ENCODE results near the gene USP15.
"Not testable (repeated sequence)": the region's sequence is repeated elsewhere in the genome, so short reads cannot be mapped to it uniquely, and the experiment has no call there.

Gene USP15

GRCh38 chr12:62345667-62346066, 85.5 kb downstream of the USP15 start:
- ATAC-seq (no peak), DNase-seq (no peak)
- H3K9me3 Mint-ChIP-seq = peaks cover 8 to 30% of the 10 kb centered on the region in 2 donors
- H3K4me3 Mint-ChIP-seq = no peak overlapping the region
- peak overlapping the region in 1 of 2 donors; percentile 69 for H3K27ac Mint-ChIP-seq
- peaks cover 36% of the 10 kb centered on the region for H3K4me1 Mint-ChIP-seq
- no peaks in the 10 kb centered on the region for H3K27me3 Mint-ChIP-seq

- no peak for DNase-seq
- Mint-ChIP-seq H3K27ac (peak overlapping the region in 1 of 2 donors; percentile 75), H3K4me3 (no peak overlapping the region), H3K27me3 (no peaks in the 10 kb centered on the region), H3K9me3 (peaks cover 7 to 23% of the 10 kb centered on the region in 2 donors), H3K4me1 (peaks cover 30% of the 10 kb centered on the region)
- ATAC-seq = no peak
Observed at GRCh38 chr12:62346817-62347216, 86.6 kb downstream of the USP15 start.

- H3K27ac Mint-ChIP-seq = no peak overlapping the region
- DNase-seq (no peak), ATAC-seq (no peak)
- no peak overlapping the region for H3K4me3 Mint-ChIP-seq
- H3K9me3 Mint-ChIP-seq = peaks cover 7 to 23% of the 10 kb centered on the region in 2 donors
- no peaks in the 10 kb centered on the region for H3K27me3 Mint-ChIP-seq
- H3K4me1 Mint-ChIP-seq = peaks cover 30% of the 10 kb centered on the region
Observed at GRCh38 chr12:62347922-62348650, 87.9 kb downstream of the USP15 start.

DNA sequence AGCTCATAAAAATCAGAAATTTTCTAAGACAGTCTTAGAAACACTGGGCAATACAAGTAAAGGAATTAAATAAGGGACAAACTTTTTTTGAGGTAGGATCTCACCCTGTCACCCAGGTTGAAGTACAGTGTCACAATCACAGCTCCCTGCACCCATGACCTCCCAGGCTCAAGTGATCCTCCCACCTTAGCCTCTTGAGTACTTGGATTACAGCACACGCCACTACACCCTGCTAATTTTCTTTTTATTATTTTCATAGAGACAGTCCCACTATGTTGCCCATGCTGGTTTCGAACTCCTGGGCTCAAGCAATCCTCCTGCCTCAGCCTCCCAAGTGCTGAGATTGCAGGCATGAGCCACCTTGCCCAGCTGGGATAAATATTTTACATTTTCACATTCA, 90.3 kb downstream of the USP15 start:
- DNase-seq (no peak), ATAC-seq (no peak)
- H3K4me3 Mint-ChIP-seq = no peak overlapping the region
- no peak overlapping the region for H3K27ac Mint-ChIP-seq
- H3K9me3 Mint-ChIP-seq = peaks cover 0 to 2% of the 10 kb centered on the region in 2 donors
- peaks cover 13% of the 10 kb centered on the region for H3K4me1 Mint-ChIP-seq
- no peaks in the 10 kb centered on the region for H3K27me3 Mint-ChIP-seq

DNA sequence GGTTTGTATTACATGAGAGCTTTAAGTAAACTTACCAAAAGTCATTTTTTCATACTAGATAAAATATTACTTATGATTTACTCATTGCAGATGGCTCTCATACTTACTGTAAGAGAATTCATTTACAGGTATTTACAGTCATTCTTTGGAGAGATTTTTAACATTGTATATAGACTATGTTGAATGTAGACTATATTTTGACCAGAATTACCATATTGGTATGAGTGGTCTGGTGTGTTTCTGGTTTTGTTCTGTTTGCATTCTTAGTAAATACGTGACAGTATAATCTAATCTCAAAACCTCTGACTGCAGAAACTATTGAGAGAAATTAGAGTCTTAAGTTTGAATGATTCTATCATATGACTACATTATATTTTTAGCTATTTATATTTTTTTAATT, 91.1 kb downstream of the USP15 start:
- no peak for ATAC-seq
- no peaks in the 10 kb centered on the region for H3K27me3 Mint-ChIP-seq
- H3K27ac Mint-ChIP-seq = no peak overlapping the region
- H3K9me3 Mint-ChIP-seq = no peaks in the 10 kb centered on the region
- peaks cover 7% of the 10 kb centered on the region for H3K4me1 Mint-ChIP-seq
- H3K4me3 Mint-ChIP-seq = no peak overlapping the region
- no peak for DNase-seq

DNA sequence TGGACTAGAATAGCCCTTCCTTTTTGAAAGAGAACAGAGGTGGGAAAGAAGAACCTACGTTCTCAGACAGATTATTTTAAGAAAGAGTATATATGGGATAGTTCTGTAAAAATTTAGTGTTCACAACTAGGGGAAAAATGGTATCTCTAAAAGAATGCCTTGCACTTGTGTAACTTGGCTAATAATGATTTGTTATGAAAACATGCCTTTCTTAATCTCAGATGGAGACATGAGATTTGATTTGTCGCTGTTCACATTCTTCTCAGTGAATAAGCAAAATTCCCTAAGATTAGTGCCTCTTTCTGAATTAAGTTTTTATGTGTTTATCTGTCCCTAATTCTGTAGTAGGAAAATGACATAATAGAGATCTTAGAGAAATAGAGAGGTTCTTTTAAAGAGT, 100.8 kb downstream of the USP15 start:
- no peak for ATAC-seq
- Mint-ChIP-seq H3K27me3 (no peaks in the 10 kb centered on the region), H3K4me3 (no peak overlapping the region), H3K4me1 (peaks cover 5% of the 10 kb centered on the region), H3K27ac (no peak overlapping the region), H3K9me3 (peaks cover 0 to 11% of the 10 kb centered on the region in 2 donors)
- DNase-seq = no peak

GRCh38 chr12:62363506-62363905, 103.3 kb downstream of the USP15 start:
- peaks cover 23% of the 10 kb centered on the region for H3K4me1 Mint-ChIP-seq
- peaks cover 8 to 11% of the 10 kb centered on the region in 2 donors for H3K9me3 Mint-ChIP-seq
- no peak for ATAC-seq

DNA sequence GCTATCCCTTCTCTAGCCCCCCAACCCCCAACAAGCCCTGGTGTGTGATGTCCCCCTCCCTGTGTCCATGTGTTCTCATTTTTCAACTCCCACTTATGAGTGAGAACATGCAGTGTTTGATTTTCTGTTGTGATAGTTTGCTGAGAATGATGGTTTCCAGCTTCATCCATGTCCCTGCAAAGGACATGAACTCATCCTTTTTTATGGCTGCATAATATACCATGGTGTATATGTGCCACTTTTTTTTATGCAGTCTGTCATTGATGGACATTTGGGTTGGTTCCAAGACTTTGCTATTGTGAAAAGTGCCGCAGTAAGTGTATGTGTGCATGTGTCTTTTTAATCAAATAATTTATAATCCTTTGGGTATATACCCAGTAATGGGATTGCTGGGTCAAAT, 104.5 kb downstream of the USP15 start:
- not testable (repeated sequence) for ATAC-seq, H3K27me3 Mint-ChIP-seq, DNase-seq, H3K4me3 Mint-ChIP-seq, H3K27ac Mint-ChIP-seq
- Mint-ChIP-seq H3K4me1 (peaks cover 26% of the 10 kb centered on the region), H3K9me3 (peaks cover 8 to 11% of the 10 kb centered on the region in 2 donors)

More at GRCh38 chr12:62363506-62363905, 103.3 kb downstream of the USP15 start:
- DNase-seq = no peak
- H3K27me3 Mint-ChIP-seq = no peaks in the 10 kb centered on the region
- no peak overlapping the region for H3K4me3 Mint-ChIP-seq
- no peak overlapping the region for H3K27ac Mint-ChIP-seq

DNA sequence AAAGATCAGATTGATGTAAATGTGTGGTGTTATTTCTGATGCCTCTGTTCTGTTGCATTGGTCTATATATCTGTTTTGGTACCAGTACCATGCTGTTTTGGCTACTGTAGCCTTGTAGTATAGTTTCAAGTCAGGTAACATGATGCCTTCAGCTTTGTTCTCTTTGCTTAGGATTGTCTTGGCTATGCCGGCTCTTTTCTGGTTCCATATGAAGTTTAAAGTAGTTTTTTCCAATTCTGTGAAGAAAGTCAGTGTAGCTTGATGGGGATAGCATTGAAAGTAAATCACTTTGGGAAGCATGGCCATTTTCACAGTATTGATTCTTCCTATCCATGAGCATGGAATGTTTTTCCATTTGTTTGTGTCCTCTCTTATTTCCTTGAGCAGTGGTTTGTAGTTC, 105.6 kb downstream of the USP15 start:
- not testable (repeated sequence) for H3K27ac Mint-ChIP-seq

GRCh38 chr12:62368430-62369223, 108.4 kb downstream of the USP15 start:
- not testable (repeated sequence) for DNase-seq, H3K4me3 Mint-ChIP-seq, H3K27ac Mint-ChIP-seq, ATAC-seq, H3K27me3 Mint-ChIP-seq, H3K9me3 Mint-ChIP-seq
- peaks cover 37% of the 10 kb centered on the region for H3K4me1 Mint-ChIP-seq

More for the DNA sequence above, 105.6 kb downstream of the USP15 start:
- not testable (repeated sequence) for H3K4me3 Mint-ChIP-seq, DNase-seq, ATAC-seq, H3K27me3 Mint-ChIP-seq
- H3K9me3 Mint-ChIP-seq = peaks cover 8 to 11% of the 10 kb centered on the region in 2 donors
- peaks cover 30% of the 10 kb centered on the region for H3K4me1 Mint-ChIP-seq

DNA sequence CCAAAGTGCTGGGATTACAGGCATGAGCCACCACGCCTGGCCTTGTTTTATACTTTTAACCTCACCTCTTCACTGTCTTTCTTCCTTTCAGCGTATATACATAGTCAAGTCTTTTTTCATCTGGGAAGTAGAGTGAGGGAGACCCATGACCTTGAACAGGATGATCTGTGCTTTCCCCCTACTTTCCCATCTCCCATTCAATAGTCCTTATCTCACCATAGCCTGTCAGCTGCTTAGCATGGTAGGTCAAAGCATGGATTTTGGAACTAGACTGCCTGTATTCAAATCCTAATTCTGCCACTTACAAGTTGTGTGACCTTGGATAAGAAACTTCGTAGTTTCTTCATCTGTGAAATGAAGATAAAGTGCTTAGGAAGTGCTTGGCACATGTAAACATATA, 110.0 kb downstream of the USP15 start:
- Mint-ChIP-seq H3K27me3 (no peaks in the 10 kb centered on the region), H3K4me1 (peaks cover 39% of the 10 kb centered on the region), H3K27ac (no peak overlapping the region), H3K4me3 (no peak overlapping the region), H3K9me3 (peaks cover 0 to 8% of the 10 kb centered on the region in 2 donors)
- no peak for ATAC-seq
- no peak for DNase-seq

DNA sequence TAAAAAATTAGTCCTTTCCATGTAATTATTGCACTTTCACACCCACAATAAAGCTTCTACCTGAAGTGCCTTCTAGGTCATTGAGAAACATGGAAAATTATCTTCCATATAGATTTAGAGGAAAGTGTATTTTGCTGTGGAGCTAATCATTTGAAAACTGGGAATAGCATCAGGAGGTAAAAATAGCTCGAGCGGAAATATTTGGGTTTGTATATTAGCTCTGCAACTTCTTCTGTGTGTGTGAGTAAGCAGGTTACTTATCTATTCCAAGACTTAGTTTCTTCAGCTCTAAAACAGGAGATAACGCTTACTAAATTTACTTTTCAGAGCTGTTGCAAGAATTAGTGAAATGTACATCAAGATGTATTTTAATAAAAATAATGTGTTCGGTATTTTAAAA, 111.5 kb downstream of the USP15 start:
- Mint-ChIP-seq H3K27me3 (no peaks in the 10 kb centered on the region), H3K4me3 (no peak overlapping the region), H3K4me1 (peaks cover 34% of the 10 kb centered on the region), H3K9me3 (peaks cover 0 to 8% of the 10 kb centered on the region in 2 donors), H3K27ac (no peak overlapping the region)
- DNase-seq = no peak
- ATAC-seq = no peak

- DNase-seq = no peak
- Mint-ChIP-seq H3K27ac (no peak overlapping the region), H3K27me3 (no peaks in the 10 kb centered on the region), H3K9me3 (peaks cover 0 to 8% of the 10 kb centered on the region in 2 donors), H3K4me3 (no peak overlapping the region), H3K4me1 (peaks cover 34% of the 10 kb centered on the region)
- ATAC-seq = no peak
Observed at GRCh38 chr12:62372134-62372533, 111.9 kb downstream of the USP15 start.

DNA sequence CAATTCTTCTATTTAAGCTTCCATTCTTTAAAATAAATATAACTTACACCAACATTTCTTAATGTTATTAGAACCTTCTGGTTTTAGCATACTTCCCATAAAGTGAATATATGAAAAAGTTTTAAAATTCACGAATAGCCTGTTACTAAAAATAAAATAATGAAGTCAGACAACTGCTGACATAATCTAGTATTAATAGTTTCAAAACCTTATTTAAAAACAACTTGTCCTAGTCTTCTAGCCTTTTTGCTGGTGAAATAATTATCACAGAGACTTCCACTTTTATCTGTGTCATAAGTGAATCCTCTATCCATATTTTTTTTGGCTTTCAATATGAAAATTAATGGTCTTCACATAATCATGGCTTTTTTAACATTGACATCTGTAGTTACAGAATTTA, 112.6 kb downstream of the USP15 start:
- H3K4me3 Mint-ChIP-seq = no peak overlapping the region
- peaks cover 29% of the 10 kb centered on the region for H3K4me1 Mint-ChIP-seq
- ATAC-seq = no peak
- peaks cover 0 to 2% of the 10 kb centered on the region in 2 donors for H3K9me3 Mint-ChIP-seq
- no peak for DNase-seq
- H3K27me3 Mint-ChIP-seq = no peaks in the 10 kb centered on the region
- H3K27ac Mint-ChIP-seq = no peak overlapping the region

DNA sequence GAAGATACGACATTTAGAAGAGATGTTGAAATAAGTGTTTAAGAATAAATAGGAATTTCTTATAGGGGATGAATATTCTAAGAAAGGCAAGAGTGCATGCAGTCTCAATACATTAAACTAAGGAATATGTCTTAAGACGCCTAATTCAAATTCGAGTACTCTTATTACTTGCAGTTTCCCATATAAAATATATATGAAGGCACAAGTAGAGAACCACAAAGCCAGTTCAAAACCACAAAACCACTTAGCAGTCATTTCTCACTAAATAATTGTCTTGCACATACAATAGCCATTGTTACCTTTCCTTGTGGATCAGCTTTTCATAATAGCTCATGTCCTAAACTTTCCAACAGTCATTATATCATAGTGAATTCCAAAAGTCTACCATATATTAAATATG, 115.4 kb downstream of the USP15 start:
- ATAC-seq (peak; percentile 50), DNase-seq (no peak)
- no peak overlapping the region for H3K4me3 Mint-ChIP-seq
- no peaks in the 10 kb centered on the region for H3K9me3 Mint-ChIP-seq
- peak overlapping the region; percentile 1 to 4 for H3K27ac Mint-ChIP-seq
- no peaks in the 10 kb centered on the region for H3K27me3 Mint-ChIP-seq
- peaks cover 35% of the 10 kb centered on the region for H3K4me1 Mint-ChIP-seq
